ENCODE results near the gene EEF1B2.
A peak's percentile ranks its signal among the peaks of the same experiment; 100 is the strongest.

The EEF1B2 gene

DNA sequence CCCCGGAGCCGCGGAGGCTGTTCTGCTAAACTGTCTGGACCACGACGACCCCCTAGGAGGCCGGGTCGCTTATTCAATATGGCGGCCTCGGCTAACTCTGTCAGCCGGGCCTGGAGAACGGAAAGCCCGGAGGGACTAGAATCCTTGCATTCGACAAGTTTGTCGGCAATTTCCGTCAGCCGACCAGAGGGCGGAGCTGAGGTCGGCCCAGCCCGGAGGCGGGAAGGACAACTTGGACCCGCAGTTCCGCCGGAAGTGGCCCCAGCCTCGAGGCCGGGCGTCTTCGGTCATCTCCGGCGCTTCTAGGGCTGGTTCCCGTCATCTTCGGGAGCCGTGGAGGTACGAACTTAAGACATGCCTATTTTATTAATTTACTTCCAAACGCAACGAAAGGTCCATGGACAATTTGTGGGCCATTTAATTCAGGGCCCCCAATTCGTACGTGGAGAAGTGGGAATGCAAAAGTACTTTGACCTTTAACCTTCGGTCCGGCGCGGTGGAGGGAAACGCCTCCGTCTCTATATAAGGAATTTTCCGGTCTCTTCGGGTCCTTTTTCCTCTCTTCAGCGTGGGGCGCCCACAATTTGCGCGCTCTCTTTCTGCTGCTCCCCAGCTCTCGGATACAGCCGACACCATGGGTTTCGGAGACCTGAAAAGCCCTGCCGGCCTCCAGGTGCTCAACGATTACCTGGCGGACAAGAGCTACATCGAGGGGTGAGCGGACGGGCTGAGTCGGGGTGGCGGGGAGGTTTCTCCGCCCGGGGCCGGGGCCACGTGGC, at the start of gene EEF1B2, which contains the start of gene NDUFS1:
TSS of gene EEF1B2 (plus strand) at position 550 of the 779 bp plus-strand sequence. CDS start at position 635, 85 bp downstream.
TSS of gene NDUFS1 (minus strand) at position 99 of the 779 bp plus-strand sequence. CDS start 5,766 bp downstream, outside the sequence.
- TF ChIP-seq EZH2phosphoT487 (IDR thresholded peaks at IDR 0.05; ENCODE audit: borderline replicate concordance): no peak
- TF ChIP-seq, protein P1, sequence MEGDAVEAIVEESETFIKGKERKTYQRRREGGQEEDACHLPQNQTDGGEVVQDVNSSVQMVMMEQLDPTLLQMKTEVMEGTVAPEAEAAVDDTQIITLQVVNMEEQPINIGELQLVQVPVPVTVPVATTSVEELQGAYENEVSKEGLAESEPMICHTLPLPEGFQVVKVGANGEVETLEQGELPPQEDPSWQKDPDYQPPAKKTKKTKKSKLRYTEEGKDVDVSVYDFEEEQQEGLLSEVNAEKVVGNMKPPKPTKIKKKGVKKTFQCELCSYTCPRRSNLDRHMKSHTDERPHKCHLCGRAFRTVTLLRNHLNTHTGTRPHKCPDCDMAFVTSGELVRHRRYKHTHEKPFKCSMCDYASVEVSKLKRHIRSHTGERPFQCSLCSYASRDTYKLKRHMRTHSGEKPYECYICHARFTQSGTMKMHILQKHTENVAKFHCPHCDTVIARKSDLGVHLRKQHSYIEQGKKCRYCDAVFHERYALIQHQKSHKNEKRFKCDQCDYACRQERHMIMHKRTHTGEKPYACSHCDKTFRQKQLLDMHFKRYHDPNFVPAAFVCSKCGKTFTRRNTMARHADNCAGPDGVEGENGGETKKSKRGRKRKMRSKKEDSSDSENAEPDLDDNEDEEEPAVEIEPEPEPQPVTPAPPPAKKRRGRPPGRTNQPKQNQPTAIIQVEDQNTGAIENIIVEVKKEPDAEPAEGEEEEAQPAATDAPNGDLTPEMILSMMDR (conservative IDR thresholded peaks at IDR 0.05; ENCODE audit: low read length): no peak
- peaks cover 42% of the 10 kb centered on the region for H3K4me1 ChIP-seq (ENCODE audit: insufficient read depth, low read length, poor library complexity, severe bottlenecking)
- no peaks in the 10 kb centered on the region for H3F3A ChIP-seq (ENCODE audit: low read depth)
- H3K4me3 ChIP-seq (ENCODE audit: low read length, poor library complexity, severe bottlenecking): peak within 1 kb of the TSS; percentile 93
- peaks cover 28% of the 10 kb centered on the region; the same call in 1 of the 2 replicates for H3K36me3 ChIP-seq (ENCODE audit: insufficient read depth, low read length)
- peaks cover 92% of the 10 kb centered on the region for H3K79me2 ChIP-seq (ENCODE audit: insufficient read depth, low read length)
- H3K9ac ChIP-seq (ENCODE audit: low read depth, low read length, poor library complexity, severe bottlenecking): peak within 1 kb of the TSS; percentile 96
- peaks cover 61% of the 10 kb centered on the region for H4K20me1 ChIP-seq (ENCODE audit: insufficient read depth, low read length, poor library complexity, severe bottlenecking)
- H2AFZ ChIP-seq (ENCODE audit: low read length): peak within 1 kb of the TSS; percentile 81
- no peaks in the 10 kb centered on the region for H3K9me2 ChIP-seq (replicated peaks; ENCODE audit: low read depth, low read length)
- H3K4me2 ChIP-seq (ENCODE audit: low read depth, low read length, poor library complexity, severe bottlenecking): peak within 1 kb of the TSS; percentile 95
- H3K9me3 ChIP-seq (ENCODE audit: insufficient read depth, low read depth, low read length): no peaks in the 10 kb centered on the region
- H3K27me3 ChIP-seq (ENCODE audit: insufficient read depth, low read length, poor library complexity, severe bottlenecking): no peaks in the 10 kb centered on the region

- H3K4me1 ChIP-seq (ENCODE audit: insufficient read depth, low read length, poor library complexity, severe bottlenecking): peaks cover 9% of the 10 kb centered on the region
- H3K4me2 ChIP-seq (ENCODE audit: low read depth, low read length, poor library complexity, severe bottlenecking): no peak overlapping the region
- H3K79me2 ChIP-seq (ENCODE audit: insufficient read depth, low read length): no peaks in the 10 kb centered on the region
- no peaks in the 10 kb centered on the region for H3K9me2 ChIP-seq (replicated peaks; ENCODE audit: low read depth, low read length)
- no peak overlapping the region for H2AFZ ChIP-seq (ENCODE audit: low read length)
- no peaks in the 10 kb centered on the region for H3K36me3 ChIP-seq (ENCODE audit: insufficient read depth, low read length)
- no peaks in the 10 kb centered on the region for H4K20me1 ChIP-seq (ENCODE audit: insufficient read depth, low read length, poor library complexity, severe bottlenecking)
- H3F3A ChIP-seq (ENCODE audit: low read depth): no peaks in the 10 kb centered on the region
- no peak overlapping the region for H3K9ac ChIP-seq (ENCODE audit: low read depth, low read length, poor library complexity, severe bottlenecking)
- no peak overlapping the region for H3K4me3 ChIP-seq (ENCODE audit: low read length, poor library complexity, severe bottlenecking)
- no peak for TF ChIP-seq EZH2phosphoT487 (IDR thresholded peaks at IDR 0.05; ENCODE audit: borderline replicate concordance)
- TF ChIP-seq, protein P1 (conservative IDR thresholded peaks at IDR 0.05; ENCODE audit: low read length): no peak
- H3K9me3 ChIP-seq (ENCODE audit: insufficient read depth, low read depth, low read length): no peaks in the 10 kb centered on the region; the same call in 1 of the 2 replicates
- no peaks in the 10 kb centered on the region for H3K27me3 ChIP-seq (ENCODE audit: insufficient read depth, low read length, poor library complexity, severe bottlenecking)
Measured at GRCh38 chr2:206112108-206112507, 47.6 kb upstream of the EEF1B2 start.

DNA sequence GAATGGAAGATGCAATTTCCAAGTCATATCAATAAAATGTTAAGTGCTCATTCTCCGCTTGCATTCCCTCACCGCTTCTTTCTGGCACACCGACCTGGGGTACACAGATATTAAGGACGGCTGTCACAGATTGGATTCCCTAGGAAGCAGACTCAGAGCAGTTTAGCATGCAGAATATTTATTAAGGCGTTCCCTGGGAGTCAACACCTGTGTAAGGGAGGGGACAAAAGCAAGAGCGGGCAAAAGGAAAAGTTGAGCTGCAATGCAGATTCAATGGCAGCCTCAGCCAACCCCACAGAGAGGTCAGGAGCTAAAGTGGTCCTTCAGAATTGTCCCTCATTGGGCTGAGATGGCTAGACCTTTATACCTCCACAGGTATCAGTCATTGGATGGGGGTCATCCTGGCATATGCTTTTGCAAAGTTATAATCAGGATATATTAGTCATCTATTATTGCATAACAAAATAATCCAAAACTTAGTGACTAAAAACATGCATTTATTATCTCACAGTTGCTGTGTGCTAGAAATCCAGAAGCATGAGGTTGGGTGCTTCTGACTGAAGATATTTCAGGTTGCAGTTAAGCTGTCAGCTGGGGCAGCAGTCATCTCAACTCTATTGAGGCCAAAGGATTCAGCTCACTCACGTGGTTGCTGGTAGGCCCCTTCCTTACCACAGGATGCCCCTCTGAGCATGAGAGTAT, 46.7 kb upstream of the EEF1B2 start:
- Histone ChIP-seq H3K79me2 (ENCODE audit: insufficient read depth, low read length) (no peaks in the 10 kb centered on the region), H3K4me2 (ENCODE audit: low read depth, low read length, poor library complexity, severe bottlenecking) (no peak overlapping the region), H2AFZ (ENCODE audit: low read length) (no peak overlapping the region), H3K4me1 (ENCODE audit: insufficient read depth, low read length, poor library complexity, severe bottlenecking) (peaks cover 9% of the 10 kb centered on the region), H3F3A (ENCODE audit: low read depth) (no peaks in the 10 kb centered on the region), H3K9ac (ENCODE audit: low read depth, low read length, poor library complexity, severe bottlenecking) (no peak overlapping the region), H3K9me3 (ENCODE audit: insufficient read depth, low read depth, low read length) (no peaks in the 10 kb centered on the region; the same call in 1 of the 2 replicates), H3K27me3 (ENCODE audit: insufficient read depth, low read length, poor library complexity, severe bottlenecking) (no peaks in the 10 kb centered on the region), H3K9me2 (replicated peaks; ENCODE audit: low read depth, low read length) (no peaks in the 10 kb centered on the region), H3K36me3 (ENCODE audit: insufficient read depth, low read length) (no peaks in the 10 kb centered on the region), H3K4me3 (ENCODE audit: low read length, poor library complexity, severe bottlenecking) (no peak overlapping the region), H4K20me1 (ENCODE audit: insufficient read depth, low read length, poor library complexity, severe bottlenecking) (no peaks in the 10 kb centered on the region)
- no peak for TF ChIP-seq EZH2phosphoT487 (IDR thresholded peaks at IDR 0.05; ENCODE audit: borderline replicate concordance)
- TF ChIP-seq, protein P1 (conservative IDR thresholded peaks at IDR 0.05; ENCODE audit: low read length): no peak

Data from Loucy (cell line).